ENCODE measurements around the gene TFG.

The TFG gene

GRCh38 chr3:100700708-100701107, 8.6 kb upstream of the TFG start:
- TF ChIP-seq EZH2 (IDR thresholded peaks at IDR 0.05) = no peak
- TF ChIP-seq FOXP2 (optimal IDR thresholded peaks at IDR 0.05; ENCODE audit: control extremely low read depth, extremely low read length, insufficient read depth) = no peak
- no peak for TF ChIP-seq POLR2AphosphoS5 (IDR thresholded peaks at IDR 0.05; ENCODE audit: borderline replicate concordance, low read depth, low read length)
- Histone ChIP-seq H3K27ac (no peak overlapping the region), H3K36me3 (ENCODE audit: insufficient read depth, low read length) (no peaks in the 10 kb centered on the region), H3K9ac (ENCODE audit: insufficient read length) (no peak overlapping the region), H3K9me3 (ENCODE audit: low read depth, low read length) (no peaks in the 10 kb centered on the region; the same call in 1 of the 2 replicates), H3K4me3 (no peak overlapping the region)
- DNase-seq (ENCODE audit: low read depth, low spot score) = no peak

- TF ChIP-seq POLR2AphosphoS5 (IDR thresholded peaks at IDR 0.05; ENCODE audit: borderline replicate concordance, low read depth, low read length) (no peak), EZH2 (IDR thresholded peaks at IDR 0.05) (no peak), FOXP2 (optimal IDR thresholded peaks at IDR 0.05; ENCODE audit: control extremely low read depth, extremely low read length, insufficient read depth) (no peak)
- Histone ChIP-seq H3K4me3 (no peak overlapping the region), H3K36me3 (ENCODE audit: insufficient read depth, low read length) (no peaks in the 10 kb centered on the region), H3K9ac (ENCODE audit: insufficient read length) (no peak overlapping the region), H3K27ac (no peak overlapping the region; the same call in 1 of the 2 replicates), H3K9me3 (ENCODE audit: low read depth, low read length) (no peaks in the 10 kb centered on the region; the same call in 1 of the 2 replicates)
- DNase-seq (ENCODE audit: low read depth, low spot score) = no peak
These were observed 7.0 kb upstream of the TFG start for GRCh38 chr3:100702082-100702979.

GRCh38 chr3:100702980-100703345, 6.3 kb upstream of the TFG start:
- no peaks in the 10 kb centered on the region; the same call in 1 of the 2 replicates for H3K9me3 ChIP-seq (ENCODE audit: low read depth, low read length)
- no peak overlapping the region for H3K9ac ChIP-seq (ENCODE audit: insufficient read length)
- no peak overlapping the region; the same call in 1 of the 2 replicates for H3K27ac ChIP-seq
- H3K4me3 ChIP-seq = no peak overlapping the region
- no peak for DNase-seq (ENCODE audit: low read depth, low spot score)
- no peaks in the 10 kb centered on the region for H3K36me3 ChIP-seq (ENCODE audit: insufficient read depth, low read length)
- TF ChIP-seq FOXP2 (optimal IDR thresholded peaks at IDR 0.05; ENCODE audit: control extremely low read depth, extremely low read length, insufficient read depth) (no peak), POLR2AphosphoS5 (IDR thresholded peaks at IDR 0.05; ENCODE audit: borderline replicate concordance, low read depth, low read length) (no peak), EZH2 (IDR thresholded peaks at IDR 0.05) (no peak)

GRCh38 chr3:100703865-100704264, 5.4 kb upstream of the TFG start:
- DNase-seq (ENCODE audit: low read depth, low spot score) = no peak
- H3K9ac ChIP-seq (ENCODE audit: insufficient read length) = peak overlapping the region; percentile 17
- H3K36me3 ChIP-seq (ENCODE audit: insufficient read depth, low read length) = no peaks in the 10 kb centered on the region
- peak overlapping the region; percentile 68 for H3K27ac ChIP-seq
- TF ChIP-seq POLR2AphosphoS5 (IDR thresholded peaks at IDR 0.05; ENCODE audit: borderline replicate concordance, low read depth, low read length) (no peak), FOXP2 (optimal IDR thresholded peaks at IDR 0.05; ENCODE audit: control extremely low read depth, extremely low read length, insufficient read depth) (no peak)
- H3K9me3 ChIP-seq (ENCODE audit: low read depth, low read length) = no peaks in the 10 kb centered on the region; the same call in 1 of the 2 replicates
- H3K4me3 ChIP-seq = peak overlapping the region; percentile 27; the same call in 1 of the 2 replicates

- TF ChIP-seq EZH2 (IDR thresholded peaks at IDR 0.05) = no peak
- no peak for TF ChIP-seq FOXP2 (optimal IDR thresholded peaks at IDR 0.05; ENCODE audit: control extremely low read depth, extremely low read length, insufficient read depth)
- TF ChIP-seq POLR2AphosphoS5 (IDR thresholded peaks at IDR 0.05; ENCODE audit: borderline replicate concordance, low read depth, low read length) = no peak
- no peak for DNase-seq (ENCODE audit: low read depth, low spot score)
- Histone ChIP-seq H3K9me3 (ENCODE audit: low read depth, low read length) (no peaks in the 10 kb centered on the region; the same call in 1 of the 2 replicates), H3K9ac (ENCODE audit: insufficient read length) (no peak overlapping the region), H3K36me3 (ENCODE audit: insufficient read depth, low read length) (peaks cover 8% of the 10 kb centered on the region), H3K27ac (no peak overlapping the region), H3K4me3 (no peak overlapping the region)
These were observed 2.9 kb upstream of the TFG start for GRCh38 chr3:100706365-100706764.

- peak overlapping the region; percentile 81 for H3K9ac ChIP-seq (ENCODE audit: insufficient read length)
- H3K27ac ChIP-seq = peak overlapping the region; percentile 90
- no peak for TF ChIP-seq FOXP2 (optimal IDR thresholded peaks at IDR 0.05; ENCODE audit: control extremely low read depth, extremely low read length, insufficient read depth)
- no peak for TF ChIP-seq EZH2 (IDR thresholded peaks at IDR 0.05)
- TF ChIP-seq POLR2AphosphoS5 (IDR thresholded peaks at IDR 0.05; ENCODE audit: borderline replicate concordance, low read depth, low read length) = no peak
- H3K36me3 ChIP-seq (ENCODE audit: insufficient read depth, low read length) = peaks cover 30% of the 10 kb centered on the region
- peak overlapping the region; percentile 92 for H3K4me3 ChIP-seq
- DNase-seq (ENCODE audit: low read depth, low spot score) = no peak
- peaks cover 2% of the 10 kb centered on the region; the same call in 1 of the 2 replicates for H3K9me3 ChIP-seq (ENCODE audit: low read depth, low read length)
These were observed 678 bp upstream of the TFG start for GRCh38 chr3:100708644-100708988.

GRCh38 chr3:100709842-100710260, 557 bp downstream of the TFG start:
- peak overlapping the region; percentile 95 for H3K27ac ChIP-seq
- H3K9ac ChIP-seq (ENCODE audit: insufficient read length) = peak overlapping the region; percentile 97
- H3K9me3 ChIP-seq (ENCODE audit: low read depth, low read length) = peaks cover 2% of the 10 kb centered on the region; the same call in 1 of the 2 replicates
- peaks cover 42% of the 10 kb centered on the region for H3K36me3 ChIP-seq (ENCODE audit: insufficient read depth, low read length)
- TF ChIP-seq FOXP2 (optimal IDR thresholded peaks at IDR 0.05; ENCODE audit: control extremely low read depth, extremely low read length, insufficient read depth) (no peak), POLR2AphosphoS5 (IDR thresholded peaks at IDR 0.05; ENCODE audit: borderline replicate concordance, low read depth, low read length) (no peak), EZH2 (IDR thresholded peaks at IDR 0.05) (no peak)
- DNase-seq (ENCODE audit: low read depth, low spot score) = no peak
- H3K4me3 ChIP-seq = peak overlapping the region; percentile 97

GRCh38 chr3:100710261-100710968, 1.1 kb downstream of the TFG start:
- no peak for TF ChIP-seq EZH2 (IDR thresholded peaks at IDR 0.05)
- no peak for TF ChIP-seq FOXP2 (optimal IDR thresholded peaks at IDR 0.05; ENCODE audit: control extremely low read depth, extremely low read length, insufficient read depth)
- TF ChIP-seq POLR2AphosphoS5 (IDR thresholded peaks at IDR 0.05; ENCODE audit: borderline replicate concordance, low read depth, low read length) = no peak
- Histone ChIP-seq H3K27ac (peak overlapping the region; percentile 90), H3K9ac (ENCODE audit: insufficient read length) (peak overlapping the region; percentile 91), H3K36me3 (ENCODE audit: insufficient read depth, low read length) (peaks cover 48% of the 10 kb centered on the region), H3K9me3 (ENCODE audit: low read depth, low read length) (peaks cover 2% of the 10 kb centered on the region; the same call in 1 of the 2 replicates), H3K4me3 (peak overlapping the region; percentile 97)
- no peak for DNase-seq (ENCODE audit: low read depth, low spot score)
